ENCODE results near the gene PCED1B.

GRCh38 chr12:47053961-47054360, 25.5 kb upstream of the PCED1B start:
- TF ChIP-seq CTCF (IDR thresholded peaks at IDR 0.05) (no peak), POLR2A (IDR thresholded peaks at IDR 0.05) (no peak)
